Kidney (tissue), 22 donors: ENCODE measurements around the gene PTRH2. TPM values are rescaled to one million over a fixed set of nuclear protein-coding genes. Genes with fewer than 3 reads are reported as not detected.
A peak's percentile ranks its signal among the peaks of the same experiment; 100 is the strongest.
"Not testable (repeated sequence)": the region's sequence is repeated elsewhere in the genome, so short reads cannot be mapped to it uniquely, and the experiment has no call there.

Experiments
- DNase-seq, 5 donors: peaks; one replicate each; pipeline ENCODE4 v3.0.0-alpha.2; 2013 to 2020
- FAIRE-seq: peaks from 2 replicates; lab custom pipeline; 2012; peaks lifted over from hg19 to GRCh38; lab: Jason Lieb, UNC
- H3K27ac ChIP-seq, 2 donors: one replicate each; pipeline ENCODE4 v1.7.0; 2013; ENCODE audit warnings: low read depth in 2 of 2, low read length in 2 of 2, inconsistent platforms in 1 of 2
- H3K27me3 ChIP-seq: one replicate; pipeline ENCODE4 v1.7.1; 2013; ENCODE audit warnings: low read length, inconsistent platforms; ENCODE audit not compliant: control insufficient read depth, insufficient read depth
- H3K36me3 ChIP-seq, 3 donors: one replicate each; pipeline versions ENCODE4 v1.7.0 to v1.7.1; 2013; ENCODE audit warnings: low read length in 3 of 3, control low read depth in 1 of 3, inconsistent platforms in 1 of 3; ENCODE audit not compliant: insufficient read depth in 3 of 3, control insufficient read depth in 2 of 3
- H3K4me1 ChIP-seq, 3 donors: one replicate each; pipeline versions ENCODE4 v1.7.0 to v1.7.1; 2013; ENCODE audit warnings: low read length in 3 of 3, inconsistent platforms in 1 of 3, low read depth in 1 of 3; ENCODE audit not compliant: control insufficient read depth in 2 of 3, insufficient read depth in 2 of 3
- H3K4me3 ChIP-seq, 3 donors: one replicate each; pipeline versions ENCODE4 v1.7.0 to v1.8.1; 2013; ENCODE audit warnings: low read length in 3 of 3, control low read depth in 1 of 3, inconsistent platforms in 1 of 3
- H3K9ac ChIP-seq, 3 donors: one replicate each; pipeline versions ENCODE4 v1.7.0 to v1.7.1; 2013; ENCODE audit warnings: low read length in 3 of 3, control low read depth in 1 of 3, inconsistent platforms in 1 of 3
- H3K9me3 ChIP-seq, 3 donors: one replicate each; pipeline versions ENCODE4 v1.7.0 to v1.7.1; 2013; ENCODE audit warnings: low read length in 3 of 3, control low read depth in 1 of 3, inconsistent platforms in 1 of 3; ENCODE audit not compliant: control insufficient read depth in 2 of 3, insufficient read depth in 1 of 3
- CTCF ChIP-seq: IDR thresholded peaks from 3 replicates; pipeline ENCODE4 v1.5.1; 2012; ENCODE audit warnings: mild to moderate bottlenecking, moderate library complexity, borderline replicate concordance; ENCODE audit not compliant: insufficient read depth; ENCODE audit errors: extremely low read depth
- intact Hi-C: fragments of 100-400 bp; cut with DNase I; formaldehyde crosslinking; loops from one replicate; pipeline ENCODE4 v1.11.1; 2022
- long read RNA-seq, 10 donors: library from polyadenylated mRNA in 1 of 10; unstranded in 1 of 10; transcript quantifications; one replicate each; pipeline ENCODE4 v2.0.0 and lab custom pipeline, GENCODE V29; 2021 to 2026
- polyA plus RNA-seq: library from polyadenylated mRNA; stranded (reverse); fragments of 350-450 nt; fragmentation: Illumina TruSeq; extraction: RNeasy Lipid Tissue Mini Kit (QIAGEN cat#74804); gene quantifications from one replicate; pipeline ENCODE4 v1.2.3, GENCODE V29; 2014; ENCODE audit warnings: low read depth, low replicate concordance; ENCODE audit not compliant: insufficient read depth
- total RNA-seq: library from RNA; stranded (reverse); fragmentation: NEBNext Ultra II Directional; extraction: Animal tissue kit (Norgen Biotek cat#: 25700); gene quantifications from one replicate; pipeline ENCODE4 v1.2.1, GENCODE V29; 2021
- donor health status: control.
- donor health status: control.
- donor health status: control.
- donor health status: control.
- donor health status: control.
- donor health status: DM: yes; HTN: yes; CAD: no.
- donor health status: Normal renal cell carcinoma (clear cell type).

PTRH2 gene
- total RNA-seq (17.3 TPM), polyA plus RNA-seq (27.6 TPM)
- long read RNA-seq, donor 1, full-length matches to known transcripts, result 16 of 16 reads
- long read RNA-seq, donor 1, partial matches to known transcripts, result 0 of 16 reads
- long read RNA-seq, donor 1, other reads (novel, unspliced or antisense), result 0 of 16 reads
- long read RNA-seq, donor 2, full-length matches to known transcripts, result 32 of 32 reads
- long read RNA-seq, donor 2, partial matches to known transcripts, result 0 of 32 reads
- long read RNA-seq, donor 2, other reads (novel, unspliced or antisense), result 0 of 32 reads
- long read RNA-seq, donor 3, full-length matches to known transcripts, result 24 of 100 reads
- long read RNA-seq, donor 3, partial matches to known transcripts, result 60 of 100 reads
- long read RNA-seq, donor 3, other reads (novel, unspliced or antisense), result 16 of 100 reads
- long read RNA-seq, donor 4, full-length matches to known transcripts, result 12 of 12 reads
- long read RNA-seq, donor 4, partial matches to known transcripts, result 0 of 12 reads
- long read RNA-seq, donor 4, other reads (novel, unspliced or antisense), result 0 of 12 reads
- long read RNA-seq, donor 5, full-length matches to known transcripts, result 2 of 2 reads
- long read RNA-seq, donor 5, partial matches to known transcripts, result 0 of 2 reads
- long read RNA-seq, donor 5, other reads (novel, unspliced or antisense), result 0 of 2 reads
- long read RNA-seq, donor 6, full-length matches to known transcripts, result 52 of 349 reads
- long read RNA-seq, donor 6, partial matches to known transcripts, result 280 of 349 reads
- long read RNA-seq, donor 6, other reads (novel, unspliced or antisense), result 17 of 349 reads
- long read RNA-seq, donor 7, partial matches to known transcripts, result 0 of 8 reads
- long read RNA-seq, donor 7, other reads (novel, unspliced or antisense), result 3 of 8 reads
- long read RNA-seq, donor 8, full-length matches to known transcripts, result 27 of 27 reads
- long read RNA-seq, donor 8, partial matches to known transcripts, result 0 of 27 reads
- long read RNA-seq, donor 8, other reads (novel, unspliced or antisense), result 0 of 27 reads
- long read RNA-seq, donor 9, transcript PTRH2-201 (2 exons, 901 nt), result major isoform, 7 of 7 reads
- long read RNA-seq, donor 9, partial matches to known transcripts, result 0 of 7 reads
- long read RNA-seq, donor 9, other reads (novel, unspliced or antisense), result 0 of 7 reads
- long read RNA-seq, donor 10, full-length matches to known transcripts, result 21 of 21 reads
- long read RNA-seq, donor 10, partial matches to known transcripts, result 0 of 21 reads
- long read RNA-seq, donor 10, other reads (novel, unspliced or antisense), result 0 of 21 reads

GRCh38 chr17:59707149-59707970, at the start of gene PTRH2, which contains the start of gene VMP1:
TSS of gene PTRH2 (minus strand) at chr17:59707430. CDS start at chr17:59697978, 9,452 bp downstream.
TSS of gene VMP1 (plus strand) at chr17:59707654. CDS start at chr17:59731447, 23,793 bp downstream.
- DNase-seq (peak; percentile 99 to 100 (median 99)), FAIRE-seq (peak; percentile 91)
- Histone ChIP-seq H3K9ac (peak within 1 kb of the TSS; percentile 86 to 96 (median 90)), H3K9me3 (no peaks in the 10 kb centered on the region), H3K4me1 (peaks cover 5 to 13% (median 11%) of the 10 kb centered on the region in 3 donors), H3K27ac (peak within 1 kb of the TSS; percentile 90 to 93), H3K27me3 (no peaks in the 10 kb centered on the region), H3K36me3 (no peaks in the 10 kb centered on the region), H3K4me3 (peak within 1 kb of the TSS; percentile 81 to 96 (median 96))
- no peak for TF ChIP-seq CTCF
- intact Hi-C loops, result no loop called here

- Histone ChIP-seq H3K27ac (peak overlapping the region in 1 of 2 donors; percentile 2), H3K36me3 (no peaks in the 10 kb centered on the region), H3K4me1 (peaks cover 0 to 12% (median 0%) of the 10 kb centered on the region in 3 donors), H3K27me3 (no peaks in the 10 kb centered on the region), H3K9me3 (no peaks in the 10 kb centered on the region), H3K4me3 (no peak overlapping the region), H3K9ac (peak overlapping the region in 1 of 3 donors; percentile 0)
- TF ChIP-seq CTCF, result no peak
- intact Hi-C loops, result no loop called here
- no peak for FAIRE-seq
- no peak for DNase-seq
These were observed 49.1 kb upstream of the PTRH2 start for GRCh38 chr17:59756236-59756818.

GRCh38 chr17:59755069-59755468, 47.8 kb upstream of the PTRH2 start:
- H3K36me3 ChIP-seq, H3K27ac ChIP-seq, H3K4me3 ChIP-seq, intact Hi-C loops, FAIRE-seq, H3K9ac ChIP-seq, H3K9me3 ChIP-seq, H3K27me3 ChIP-seq, DNase-seq: not testable (repeated sequence)
- peaks cover 0 to 11% (median 0%) of the 10 kb centered on the region in 3 donors for H3K4me1 ChIP-seq
